Measurements from ENCODE around the gene ITGB5.

Gene ITGB5

DNA sequence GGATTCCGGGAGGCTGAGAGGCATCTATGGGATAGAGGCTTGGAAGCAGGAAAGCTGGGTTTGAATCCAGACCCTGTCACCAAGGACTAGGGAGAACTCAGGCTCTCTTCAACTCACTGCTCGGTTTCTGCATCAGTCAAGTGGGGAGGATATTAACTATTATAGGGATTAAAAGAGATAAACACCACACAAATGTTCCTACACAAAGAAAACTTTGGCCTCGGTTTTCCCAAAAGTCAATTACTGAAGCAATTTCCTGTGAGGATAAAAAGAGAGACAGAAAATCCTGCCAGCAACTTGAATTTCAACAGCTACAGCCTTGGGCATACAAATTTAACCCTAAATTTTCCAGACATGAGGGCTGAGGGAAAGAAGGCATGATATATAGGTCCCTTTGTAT is 36.0 kb downstream of the ITGB5 start:
- TF ChIP-seq BACH2 (CRISPR knock-in tag; IDR thresholded peaks at IDR 0.05; ENCODE audit: borderline replicate concordance): no peak
- no peak for TF ChIP-seq CSDC2 (CRISPR knock-in tag; IDR thresholded peaks at IDR 0.05)
- no peak for TF ChIP-seq OSR1 (CRISPR knock-in tag; IDR thresholded peaks at IDR 0.05)
- no peak for TF ChIP-seq GLIS3 (CRISPR knock-in tag; IDR thresholded peaks at IDR 0.05)
- TF ChIP-seq, protein P1, sequence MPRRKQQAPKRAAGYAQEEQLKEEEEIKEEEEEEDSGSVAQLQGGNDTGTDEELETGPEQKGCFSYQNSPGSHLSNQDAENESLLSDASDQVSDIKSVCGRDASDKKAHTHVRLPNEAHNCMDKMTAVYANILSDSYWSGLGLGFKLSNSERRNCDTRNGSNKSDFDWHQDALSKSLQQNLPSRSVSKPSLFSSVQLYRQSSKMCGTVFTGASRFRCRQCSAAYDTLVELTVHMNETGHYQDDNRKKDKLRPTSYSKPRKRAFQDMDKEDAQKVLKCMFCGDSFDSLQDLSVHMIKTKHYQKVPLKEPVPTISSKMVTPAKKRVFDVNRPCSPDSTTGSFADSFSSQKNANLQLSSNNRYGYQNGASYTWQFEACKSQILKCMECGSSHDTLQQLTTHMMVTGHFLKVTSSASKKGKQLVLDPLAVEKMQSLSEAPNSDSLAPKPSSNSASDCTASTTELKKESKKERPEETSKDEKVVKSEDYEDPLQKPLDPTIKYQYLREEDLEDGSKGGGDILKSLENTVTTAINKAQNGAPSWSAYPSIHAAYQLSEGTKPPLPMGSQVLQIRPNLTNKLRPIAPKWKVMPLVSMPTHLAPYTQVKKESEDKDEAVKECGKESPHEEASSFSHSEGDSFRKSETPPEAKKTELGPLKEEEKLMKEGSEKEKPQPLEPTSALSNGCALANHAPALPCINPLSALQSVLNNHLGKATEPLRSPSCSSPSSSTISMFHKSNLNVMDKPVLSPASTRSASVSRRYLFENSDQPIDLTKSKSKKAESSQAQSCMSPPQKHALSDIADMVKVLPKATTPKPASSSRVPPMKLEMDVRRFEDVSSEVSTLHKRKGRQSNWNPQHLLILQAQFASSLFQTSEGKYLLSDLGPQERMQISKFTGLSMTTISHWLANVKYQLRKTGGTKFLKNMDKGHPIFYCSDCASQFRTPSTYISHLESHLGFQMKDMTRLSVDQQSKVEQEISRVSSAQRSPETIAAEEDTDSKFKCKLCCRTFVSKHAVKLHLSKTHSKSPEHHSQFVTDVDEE (CRISPR knock-in tag; IDR thresholded peaks at IDR 0.05): no peak
- TF ChIP-seq ZFP3 (CRISPR knock-in tag; IDR thresholded peaks at IDR 0.05): no peak
- no peak for TF ChIP-seq ZNF8 (CRISPR knock-in tag; IDR thresholded peaks at IDR 0.05)
- peak; percentile 45 for ATAC-seq

- ATAC-seq: peak; percentile 84
Measured at GRCh38 chr3:124850633-124851032, 36.5 kb downstream of the ITGB5 start.

GRCh38 chr3:124850212-124850611 is 37.0 kb downstream of the ITGB5 start:
- TF ChIP-seq ZNF8 (CRISPR knock-in tag; IDR thresholded peaks at IDR 0.05) (no peak), BACH2 (CRISPR knock-in tag; IDR thresholded peaks at IDR 0.05; ENCODE audit: borderline replicate concordance) (no peak), ZNF70 (CRISPR knock-in tag; IDR thresholded peaks at IDR 0.05) (no peak), TOX (CRISPR knock-in tag; IDR thresholded peaks at IDR 0.05; ENCODE audit: borderline replicate concordance) (no peak), ESRRG (CRISPR knock-in tag; IDR thresholded peaks at IDR 0.05) (no peak), ZNF565 (CRISPR knock-in tag; conservative IDR thresholded peaks at IDR 0.05; ENCODE audit: low read depth) (no peak), TCF4 (CRISPR knock-in tag; IDR thresholded peaks at IDR 0.05; ENCODE audit: borderline replicate concordance) (no peak), ARNTL (CRISPR knock-in tag; IDR thresholded peaks at IDR 0.05; ENCODE audit: borderline replicate concordance, low read depth) (no peak), ZC3H10 (CRISPR knock-in tag; IDR thresholded peaks at IDR 0.05) (no peak), PPARA (CRISPR knock-in tag; IDR thresholded peaks at IDR 0.05; ENCODE audit: borderline replicate concordance) (no peak), RARB (CRISPR knock-in tag; IDR thresholded peaks at IDR 0.05) (no peak), OSR1 (CRISPR knock-in tag; IDR thresholded peaks at IDR 0.05) (no peak), ZFP30 (CRISPR knock-in tag; IDR thresholded peaks at IDR 0.05) (no peak), ZFP3 (CRISPR knock-in tag; IDR thresholded peaks at IDR 0.05) (no peak), POU6F1 (CRISPR knock-in tag; IDR thresholded peaks at IDR 0.05; ENCODE audit: borderline replicate concordance, low read depth) (no peak), ISL1 (CRISPR knock-in tag; IDR thresholded peaks at IDR 0.05) (no peak), SNAI2 (CRISPR knock-in tag; IDR thresholded peaks at IDR 0.05) (no peak)
- TF ChIP-seq, protein P2, sequence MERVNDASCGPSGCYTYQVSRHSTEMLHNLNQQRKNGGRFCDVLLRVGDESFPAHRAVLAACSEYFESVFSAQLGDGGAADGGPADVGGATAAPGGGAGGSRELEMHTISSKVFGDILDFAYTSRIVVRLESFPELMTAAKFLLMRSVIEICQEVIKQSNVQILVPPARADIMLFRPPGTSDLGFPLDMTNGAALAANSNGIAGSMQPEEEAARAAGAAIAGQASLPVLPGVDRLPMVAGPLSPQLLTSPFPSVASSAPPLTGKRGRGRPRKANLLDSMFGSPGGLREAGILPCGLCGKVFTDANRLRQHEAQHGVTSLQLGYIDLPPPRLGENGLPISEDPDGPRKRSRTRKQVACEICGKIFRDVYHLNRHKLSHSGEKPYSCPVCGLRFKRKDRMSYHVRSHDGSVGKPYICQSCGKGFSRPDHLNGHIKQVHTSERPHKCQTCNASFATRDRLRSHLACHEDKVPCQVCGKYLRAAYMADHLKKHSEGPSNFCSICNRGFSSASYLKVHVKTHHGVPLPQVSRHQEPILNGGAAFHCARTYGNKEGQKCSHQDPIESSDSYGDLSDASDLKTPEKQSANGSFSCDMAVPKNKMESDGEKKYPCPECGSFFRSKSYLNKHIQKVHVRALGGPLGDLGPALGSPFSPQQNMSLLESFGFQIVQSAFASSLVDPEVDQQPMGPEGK (CRISPR knock-in tag; IDR thresholded peaks at IDR 0.05; ENCODE audit: borderline replicate concordance): no peak
- peak; percentile 3; the same call in 1 of the 3 replicates for ATAC-seq

More at GRCh38 chr3:124850633-124851032, 36.5 kb downstream of the ITGB5 start:
- TF ChIP-seq ARNTL (CRISPR knock-in tag; IDR thresholded peaks at IDR 0.05; ENCODE audit: borderline replicate concordance, low read depth) (no peak), TCF4 (CRISPR knock-in tag; IDR thresholded peaks at IDR 0.05; ENCODE audit: borderline replicate concordance) (no peak), TOX (CRISPR knock-in tag; IDR thresholded peaks at IDR 0.05; ENCODE audit: borderline replicate concordance) (no peak), ZC3H10 (CRISPR knock-in tag; IDR thresholded peaks at IDR 0.05) (no peak), ZFP3 (CRISPR knock-in tag; IDR thresholded peaks at IDR 0.05) (no peak), GLIS3 (CRISPR knock-in tag; IDR thresholded peaks at IDR 0.05) (no peak), CSDC2 (CRISPR knock-in tag; IDR thresholded peaks at IDR 0.05) (no peak), ESRRG (CRISPR knock-in tag; IDR thresholded peaks at IDR 0.05) (no peak)
- TF ChIP-seq, protein P1 (CRISPR knock-in tag; IDR thresholded peaks at IDR 0.05): no peak
- TF ChIP-seq, protein P2 (CRISPR knock-in tag; IDR thresholded peaks at IDR 0.05; ENCODE audit: borderline replicate concordance): no peak

Data from SK-N-SH treated with all-trans-retinoic acid at 6 μM for 48 hours (cell line).